Smooth muscle cell (in vitro differentiated cells): ENCODE measurements around the gene DENND4B. TPM values are rescaled to one million over a fixed set of nuclear protein-coding genes. Genes with fewer than 3 reads are reported as not detected.

Source experiments
- DNase-seq: peaks from one replicate; lab custom pipeline; 2025; ENCODE audit not compliant: unreplicated experiment; lab: John Stamatoyannopoulos, UW
- H2AFZ ChIP-seq: fragments of 200-600 bp; sonication (generic); 2 replicates; pipeline ENCODE4 v1.6.0; 2016; ENCODE audit warnings: antibody characterized with exemption, low read depth, mild to moderate bottlenecking
- H3F3A ChIP-seq: fragments of 200-600 bp; sonication (generic); 2 replicates; pipeline ENCODE4 v1.6.0; 2017; ENCODE audit warnings: antibody characterized with exemption, low read depth
- H3K27ac ChIP-seq: fragments of 200-600 bp; sonication (generic); 2 replicates; pipeline ENCODE4 v1.5.1; 2016; ENCODE audit warnings: low read depth, mild to moderate bottlenecking
- H3K27me3 ChIP-seq: fragments of 200-600 bp; sonication (generic); 2 replicates; pipeline ENCODE4 v1.6.1; 2016; ENCODE audit warnings: low read depth, mild to moderate bottlenecking
- H3K36me3 ChIP-seq: fragments of 200-600 bp; sonication (generic); 2 replicates; pipeline ENCODE4 v1.5.1; 2016; ENCODE audit warnings: low read depth
- H3K4me1 ChIP-seq: fragments of 200-600 bp; sonication (generic); 2 replicates; pipeline ENCODE4 v1.5.1; 2016; ENCODE audit warnings: low read depth
- H3K4me2 ChIP-seq: fragments of 200-600 bp; sonication (generic); 2 replicates; pipeline ENCODE4 v1.6.0; 2016; ENCODE audit warnings: mild to moderate bottlenecking
- H3K4me3 ChIP-seq: fragments of 200-600 bp; sonication (generic); 2 replicates; pipeline ENCODE4 v1.5.1; 2016; ENCODE audit warnings: mild to moderate bottlenecking
- H3K79me2 ChIP-seq: fragments of 200-600 bp; sonication (generic); 2 replicates; pipeline ENCODE4 v1.6.0; 2016; ENCODE audit warnings: low read depth, mild to moderate bottlenecking
- H3K9ac ChIP-seq: fragments of 200-600 bp; sonication (generic); 2 replicates; pipeline ENCODE4 v1.6.0; 2016; ENCODE audit warnings: low read depth
- H3K9me3 ChIP-seq: fragments of 200-600 bp; sonication (generic); replicated peaks from 2 replicates; pipeline ENCODE4 v1.5.1; 2016; ENCODE audit warnings: low read depth
- H4K20me1 ChIP-seq: fragments of 200-600 bp; sonication (generic); 2 replicates; pipeline ENCODE4 v1.6.0; 2016; ENCODE audit warnings: low read depth
- CTCF ChIP-seq: fragments of 200-600 bp; sonication (generic); IDR thresholded peaks from 2 replicates; pipeline ENCODE4 v1.5.1; 2017; ENCODE audit warnings: borderline replicate concordance, mild to moderate bottlenecking, antibody characterized with exemption; ENCODE audit not compliant: insufficient read depth, poor library complexity, severe bottlenecking
- WGBS: methylation state at CpG from one replicate; pipeline ENCODE4 v1.1.7; 2016; ENCODE audit warnings: low lambda C conversion rate; 5-methylcytosine and 5-hydroxymethylcytosine counted together
- polyA plus RNA-seq: library from polyadenylated mRNA; unstranded; fragments of >200 nt; fragmentation: Nextera tagmentation; extraction: Ambion mirVana; gene quantifications from 2 replicates; pipeline ENCODE4 v1.2.1, GENCODE V29; 2016
- total RNA-seq: library from RNA; depleted of rRNA; stranded (reverse); fragments of >200 nt; gene quantifications from 2 replicates; pipeline ENCODE4 v1.2.3, GENCODE V29; 2014

Gene DENND4B
- total and polyA plus RNA-seq, 2 experiments from 2014 or later = 9.7 to 16.3 TPM

- WGBS = 91% methylated on average over 14 of the region's 15 CpGs
- no peak overlapping the region for H3K4me2 ChIP-seq
- no peak overlapping the region for H2AFZ ChIP-seq
- no peak overlapping the region for H3K4me3 ChIP-seq
- no peaks in the 10 kb centered on the region for H3K27me3 ChIP-seq
- H3K4me1 ChIP-seq = no peaks in the 10 kb centered on the region
- no peaks in the 10 kb centered on the region for H3K36me3 ChIP-seq
- H3K9ac ChIP-seq = no peak overlapping the region
- H3K9me3 ChIP-seq = no peaks in the 10 kb centered on the region
- TF ChIP-seq CTCF = no peak
- no peaks in the 10 kb centered on the region for H3F3A ChIP-seq
- DNase-seq = no peak
- H3K79me2 ChIP-seq = peaks cover 19% of the 10 kb centered on the region
- no peak overlapping the region for H3K27ac ChIP-seq
- H4K20me1 ChIP-seq = no peaks in the 10 kb centered on the region
Measured at GRCh38 chr1:153944005-153944826, 2.3 kb downstream of the DENND4B start.

- no peak overlapping the region for H2AFZ ChIP-seq
- H3K36me3 ChIP-seq = no peaks in the 10 kb centered on the region
- WGBS = 97% methylated on average over 11 of the region's 11 CpGs
- H3K4me2 ChIP-seq = no peak overlapping the region
- no peak for TF ChIP-seq CTCF
- DNase-seq = no peak
- no peak overlapping the region for H3K4me3 ChIP-seq
- no peaks in the 10 kb centered on the region for H3K27me3 ChIP-seq
- peaks cover 19% of the 10 kb centered on the region for H3K79me2 ChIP-seq
- no peaks in the 10 kb centered on the region for H3F3A ChIP-seq
- no peaks in the 10 kb centered on the region for H3K9me3 ChIP-seq
- no peaks in the 10 kb centered on the region for H4K20me1 ChIP-seq
- no peak overlapping the region for H3K9ac ChIP-seq
- no peaks in the 10 kb centered on the region for H3K4me1 ChIP-seq
- H3K27ac ChIP-seq = no peak overlapping the region
Measured at GRCh38 chr1:153942766-153943549, 3.6 kb downstream of the DENND4B start.

- Histone ChIP-seq H3K79me2 (peaks cover 19% of the 10 kb centered on the region), H3K9me3 (no peaks in the 10 kb centered on the region), H3K27me3 (no peaks in the 10 kb centered on the region), H3K27ac (no peak overlapping the region), H4K20me1 (no peaks in the 10 kb centered on the region), H3K9ac (no peak overlapping the region), H3K4me2 (no peak overlapping the region), H3K36me3 (no peaks in the 10 kb centered on the region), H3K4me1 (no peaks in the 10 kb centered on the region), H3F3A (no peaks in the 10 kb centered on the region), H2AFZ (no peak overlapping the region), H3K4me3 (no peak overlapping the region)
- DNase-seq = no peak
- TF ChIP-seq CTCF = no peak
- WGBS = 98% methylated on average over 34 of the region's 34 CpGs
Measured at GRCh38 chr1:153941826-153942725, 4.4 kb downstream of the DENND4B start.
